SK-N-SH treated with all-trans-retinoic acid at 6 μM for 48 hours (cell line): ENCODE data around the gene TSEN34.
A peak's percentile ranks its signal among the peaks of the same experiment; 100 is the strongest.

Source experiments
- ARNTL ChIP-seq: fragments of 450-650 bp; formaldehyde crosslinking; IDR thresholded peaks from 2 replicates; pipeline ENCODE4 v1.5.0; 2020; ENCODE audit warnings: low read depth, mild to moderate bottlenecking, moderate library complexity, borderline replicate concordance
- BACH2 ChIP-seq: fragments of 250-450 bp; sonication (Bioruptor Pico); IDR thresholded peaks from 2 replicates; pipeline ENCODE4 v1.9.0; 2021; ENCODE audit warnings: mild to moderate bottlenecking, borderline replicate concordance
- RARB ChIP-seq: fragments of 250-450 bp; sonication (Bioruptor Pico); IDR thresholded peaks from 2 replicates; pipeline ENCODE4 v1.8.0; 2021; ENCODE audit warnings: mild to moderate bottlenecking, moderate library complexity
- SNAI2 ChIP-seq: fragments of 250-450 bp; sonication (Bioruptor Pico); IDR thresholded peaks from 2 replicates; pipeline ENCODE4 v1.5.0; 2020; ENCODE audit warnings: mild to moderate bottlenecking, moderate library complexity
- ZNF70 ChIP-seq: fragments of 450-650 bp; formaldehyde crosslinking; IDR thresholded peaks from 2 replicates; pipeline ENCODE4 v1.5.0; 2020; ENCODE audit warnings: mild to moderate bottlenecking, moderate library complexity
- TF ChIP-seq, protein P1 (sequence below): fragments of 250-450 bp; sonication (Bioruptor Pico); IDR thresholded peaks from 2 replicates; pipeline ENCODE4 v1.5.1; 2020; ENCODE audit warnings: low read depth, mild to moderate bottlenecking, moderate library complexity

DNA sequence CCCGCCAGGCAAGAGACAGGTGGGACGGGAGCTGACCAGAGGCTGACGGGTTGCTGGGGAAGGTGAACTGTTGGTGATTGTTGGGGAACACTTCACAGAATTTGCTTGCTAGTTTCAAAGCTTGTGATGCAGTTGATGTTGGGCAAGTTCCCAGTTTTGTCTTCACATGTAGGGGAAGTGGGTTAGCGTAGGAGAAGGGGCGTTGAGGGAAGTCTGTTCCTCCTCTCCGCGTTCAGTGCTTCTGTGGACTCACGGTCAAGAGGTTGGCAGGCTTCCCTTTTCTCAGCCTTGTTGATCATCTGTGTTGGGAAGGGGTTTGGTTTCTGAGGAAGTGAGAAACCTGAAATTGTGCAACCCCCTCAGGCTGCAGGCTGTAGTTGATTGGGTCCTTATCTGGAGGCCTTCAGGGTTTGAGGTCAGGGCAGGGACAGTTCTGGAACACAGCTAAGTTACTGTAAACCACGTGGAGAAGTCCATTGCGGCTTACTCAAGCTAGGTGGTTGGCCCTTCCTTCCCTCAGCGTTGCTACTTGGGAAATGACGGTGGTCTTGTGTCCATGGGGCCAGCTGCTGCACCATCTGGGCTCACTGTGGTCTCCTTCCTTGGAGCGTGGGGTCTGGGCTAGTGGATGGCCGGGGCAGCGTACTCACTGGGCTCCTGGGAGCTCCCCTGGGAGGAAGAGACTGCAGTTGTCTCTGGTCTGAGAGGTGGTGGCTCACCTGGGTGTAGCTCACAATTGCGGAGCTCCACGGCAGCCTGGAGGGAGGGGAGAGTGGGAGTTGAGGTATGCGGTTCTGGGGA, 17.1 kb downstream of the TSEN34 start:
- TF ChIP-seq, protein P1, sequence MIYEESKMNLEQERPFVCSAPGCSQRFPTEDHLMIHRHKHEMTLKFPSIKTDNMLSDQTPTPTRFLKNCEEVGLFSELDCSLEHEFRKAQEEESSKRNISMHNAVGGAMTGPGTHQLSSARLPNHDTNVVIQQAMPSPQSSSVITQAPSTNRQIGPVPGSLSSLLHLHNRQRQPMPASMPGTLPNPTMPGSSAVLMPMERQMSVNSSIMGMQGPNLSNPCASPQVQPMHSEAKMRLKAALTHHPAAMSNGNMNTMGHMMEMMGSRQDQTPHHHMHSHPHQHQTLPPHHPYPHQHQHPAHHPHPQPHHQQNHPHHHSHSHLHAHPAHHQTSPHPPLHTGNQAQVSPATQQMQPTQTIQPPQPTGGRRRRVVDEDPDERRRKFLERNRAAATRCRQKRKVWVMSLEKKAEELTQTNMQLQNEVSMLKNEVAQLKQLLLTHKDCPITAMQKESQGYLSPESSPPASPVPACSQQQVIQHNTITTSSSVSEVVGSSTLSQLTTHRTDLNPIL: peak; percentile 8; the same call in 1 of the 2 replicates
- no peak for TF ChIP-seq RARB
- no peak for TF ChIP-seq ZNF70 (CRISPR knock-in tag)
- no peak for TF ChIP-seq ARNTL (CRISPR knock-in tag)
- TF ChIP-seq SNAI2 (CRISPR knock-in tag): 0 out of 2 replicates have a peak, but pooled peaks have one; percentile 4
- TF ChIP-seq BACH2: no peak
